HG02970 (cell line): ENCODE results near the gene DPY19L3.
A peak's percentile ranks its signal among the peaks of the same experiment; 100 is the strongest.
"Not testable (repeated sequence)": the region's sequence is repeated elsewhere in the genome, so short reads cannot be mapped to it uniquely, and the experiment has no call there.

ENCODE experiments used
- ATAC-seq: cut with Tn5 transposase; IDR thresholded peaks from one replicate; pipeline ENCODE4 v1.9.1; 2021; ENCODE audit warnings: mild to moderate bottlenecking, moderate library complexity, moderate number of reproducible peaks; ENCODE audit not compliant: unreplicated experiment, low FRiP score

DPY19L3 gene

GRCh38 chr19:32437096-32437495, 31.5 kb downstream of the DPY19L3 start:
- no peak for ATAC-seq

DNA sequence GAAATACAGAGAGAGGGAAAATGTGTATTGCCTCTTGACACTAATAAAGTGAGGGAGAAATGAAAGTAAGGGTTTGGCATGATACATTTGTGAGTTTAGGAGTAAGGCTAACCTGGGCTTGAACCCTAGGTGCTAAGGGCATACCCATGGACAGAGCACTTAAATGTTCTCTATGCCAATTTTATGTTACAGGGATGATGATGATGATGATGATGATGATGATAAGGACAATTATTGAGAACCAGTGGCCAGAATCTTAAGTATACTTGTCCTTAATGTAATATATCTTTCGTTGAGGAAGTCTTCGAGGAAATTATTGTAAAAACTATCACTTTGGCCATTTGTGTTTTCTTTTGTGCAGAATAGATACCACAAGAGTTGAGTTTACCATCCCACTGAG, 33.2 kb downstream of the DPY19L3 start:
- ATAC-seq: no peak

GRCh38 chr19:32442650-32443049, 37.1 kb downstream of the DPY19L3 start:
- no peak for ATAC-seq

DNA sequence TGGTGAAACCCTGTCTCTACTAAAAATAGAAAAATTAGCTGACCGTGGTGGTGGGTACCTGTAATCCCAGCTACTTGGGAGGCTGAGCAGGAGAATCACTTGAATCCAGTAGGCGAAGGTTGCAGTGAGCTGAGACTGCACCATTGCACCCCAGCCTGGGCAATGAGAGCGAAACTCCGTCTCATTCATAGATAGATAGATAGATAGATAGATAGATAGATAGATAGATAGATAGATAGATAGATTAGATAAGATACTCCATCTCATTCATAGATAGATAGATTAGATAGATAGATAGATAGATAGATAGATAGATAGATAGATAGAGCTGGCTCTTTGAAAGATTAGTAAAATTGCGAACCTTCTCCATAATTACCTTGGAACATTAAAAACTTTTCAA, 42.0 kb downstream of the DPY19L3 start:
- not testable (repeated sequence) for ATAC-seq

- ATAC-seq: no peak
Observed at GRCh38 chr19:32448026-32448425, 42.5 kb downstream of the DPY19L3 start.

DNA sequence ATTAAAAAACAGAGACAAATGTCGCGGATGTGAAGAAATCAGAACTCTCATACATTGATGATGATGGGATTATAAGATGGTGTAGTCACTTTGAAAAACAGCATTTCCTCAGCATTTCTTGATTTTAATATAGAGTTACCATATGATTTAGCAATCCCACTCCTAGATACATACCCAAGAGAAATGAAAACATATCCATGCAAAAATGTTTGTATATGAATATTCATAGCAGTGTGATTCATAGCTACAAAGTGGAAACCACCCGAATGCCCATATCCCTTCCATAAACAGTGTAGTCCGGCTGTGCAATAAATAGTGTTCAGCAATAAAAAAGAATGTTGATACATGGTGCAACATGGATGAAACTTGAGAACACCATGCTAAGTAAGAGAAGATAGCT, 44.6 kb downstream of the DPY19L3 start:
- no peak for ATAC-seq

DNA sequence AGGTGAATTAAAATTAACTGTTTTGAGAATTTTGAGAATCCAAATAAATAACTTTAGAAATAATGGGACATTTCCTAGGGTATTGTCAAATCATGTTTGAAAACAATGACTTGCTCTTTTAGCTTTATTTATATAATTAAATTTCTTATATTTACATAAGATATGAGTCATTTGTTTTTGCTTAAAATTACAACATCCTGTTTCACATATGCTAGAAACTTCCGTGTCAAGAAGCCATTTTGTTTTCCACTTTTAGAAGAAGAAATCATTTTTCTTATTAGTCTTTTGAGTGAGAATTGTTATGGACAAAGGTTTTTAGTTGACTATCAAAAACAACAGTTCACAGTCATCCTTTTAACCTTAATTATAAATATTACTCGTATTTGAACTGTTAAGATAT, 48.2 kb downstream of the DPY19L3 start:
- ATAC-seq: no peak

DNA sequence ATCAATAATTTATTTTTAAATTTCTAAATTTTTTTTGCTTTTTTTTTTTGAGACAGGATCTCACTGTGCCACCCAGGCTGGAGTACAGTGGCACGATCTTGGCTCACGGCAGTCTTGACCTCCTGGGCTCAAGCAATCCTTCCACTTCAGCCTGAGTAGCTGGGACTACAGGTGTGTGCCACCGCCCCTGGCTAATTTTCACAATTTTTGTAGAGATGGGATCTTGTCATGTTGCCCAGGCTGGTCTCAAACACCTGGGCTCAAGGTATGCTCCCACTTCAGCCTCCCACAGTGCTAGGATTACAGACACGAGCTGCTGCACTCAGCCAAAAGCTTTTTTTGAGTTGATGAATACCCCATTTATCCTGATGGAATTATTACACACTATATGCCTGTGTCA, 50.8 kb downstream of the DPY19L3 start:
- no peak for ATAC-seq

- no peak for ATAC-seq
Observed at GRCh38 chr19:32457571-32458158, 52.1 kb downstream of the DPY19L3 start.

GRCh38 chr19:32458500-32459123, 53.0 kb downstream of the DPY19L3 start:
- ATAC-seq: peak; percentile 67

- ATAC-seq: no peak
Observed at GRCh38 chr19:32459204-32459865, 53.8 kb downstream of the DPY19L3 start.

- no peak for ATAC-seq
Observed at GRCh38 chr19:32460476-32460875, 54.9 kb downstream of the DPY19L3 start.

DNA sequence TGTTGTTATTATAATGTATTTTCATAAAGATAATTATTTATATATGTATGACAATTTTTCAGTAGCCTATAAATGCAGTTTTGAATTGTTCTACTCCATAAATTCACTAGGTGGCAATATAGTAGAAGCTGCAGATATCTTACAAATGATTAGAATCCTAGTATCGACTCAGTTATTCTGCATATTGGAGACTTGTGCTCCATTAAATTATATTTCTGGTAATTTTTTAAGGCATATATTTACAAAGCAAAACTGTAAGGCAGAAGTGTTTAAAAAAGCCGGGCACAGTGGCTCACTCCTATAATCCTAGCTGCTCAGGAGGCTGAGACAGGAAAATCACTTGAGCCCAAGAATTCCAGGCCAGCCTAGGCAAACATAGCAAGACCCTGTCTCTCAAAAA, 58.7 kb downstream of the DPY19L3 start:
- no peak for ATAC-seq

DNA sequence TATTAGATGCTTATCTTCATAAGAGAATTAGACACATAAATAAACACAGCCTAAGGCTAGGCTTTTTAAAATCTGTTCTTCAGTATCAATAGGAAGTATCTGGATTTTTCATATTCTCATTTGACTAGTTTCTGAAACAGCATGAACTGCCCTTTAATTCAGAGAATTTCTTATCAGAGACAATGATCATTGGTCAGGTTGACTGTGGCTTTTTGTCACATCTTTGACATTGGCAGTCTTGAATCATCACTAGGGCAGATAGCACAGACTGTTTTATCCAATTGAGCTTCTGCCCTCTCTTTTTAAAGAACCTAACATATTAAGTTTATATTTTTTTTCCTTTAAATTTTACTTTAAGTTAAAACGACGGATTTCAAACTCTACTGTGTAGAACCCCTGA, 59.6 kb downstream of the DPY19L3 start:
- ATAC-seq: no peak

GRCh38 chr19:32469795-32470194, 64.2 kb downstream of the DPY19L3 start:
- no peak for ATAC-seq

DNA sequence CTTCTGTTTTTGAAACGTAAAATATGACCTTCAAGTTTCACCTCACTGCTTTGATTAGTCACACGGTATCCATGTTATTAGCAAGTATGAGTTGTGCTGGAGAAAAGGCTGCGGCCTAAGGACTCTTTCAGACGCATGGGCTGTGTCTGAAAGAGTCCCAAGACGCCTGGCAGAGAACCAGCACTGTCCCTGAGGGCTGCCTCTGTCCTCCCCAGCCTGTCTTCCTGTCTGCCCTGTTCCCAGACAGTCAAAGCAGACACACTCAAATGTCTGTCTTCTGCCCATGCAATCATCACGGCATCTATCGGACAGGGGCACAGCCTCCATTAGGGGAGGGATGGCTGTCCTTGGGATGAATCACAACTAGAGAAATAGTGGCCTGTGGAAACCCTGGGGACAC, 65.5 kb downstream of the DPY19L3 start:
- no peak for ATAC-seq

- no peak for ATAC-seq
Observed at GRCh38 chr19:32471811-32472210, 66.2 kb downstream of the DPY19L3 start.

GRCh38 chr19:32475141-32476031, 69.8 kb downstream of the DPY19L3 start:
- ATAC-seq: no peak

DNA sequence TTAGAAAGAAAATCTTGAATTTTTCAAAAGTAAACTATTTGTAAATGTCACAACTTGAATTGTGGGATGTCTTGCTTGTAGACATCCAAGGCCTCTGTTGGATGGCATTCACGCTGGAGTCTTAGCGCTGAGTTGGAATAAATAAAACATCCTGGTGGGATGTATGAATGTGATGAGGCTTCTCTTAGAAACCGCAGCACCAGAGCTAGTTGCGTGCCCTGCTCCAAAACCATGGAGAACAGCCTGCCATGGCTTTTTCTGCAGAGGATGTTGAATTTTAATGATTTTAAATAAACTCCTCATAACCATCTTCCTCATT, 70.4 kb downstream of the DPY19L3 start:
- no peak for ATAC-seq

GRCh38 chr19:32480321-32480720, 74.8 kb downstream of the DPY19L3 start:
- ATAC-seq: no peak

DNA sequence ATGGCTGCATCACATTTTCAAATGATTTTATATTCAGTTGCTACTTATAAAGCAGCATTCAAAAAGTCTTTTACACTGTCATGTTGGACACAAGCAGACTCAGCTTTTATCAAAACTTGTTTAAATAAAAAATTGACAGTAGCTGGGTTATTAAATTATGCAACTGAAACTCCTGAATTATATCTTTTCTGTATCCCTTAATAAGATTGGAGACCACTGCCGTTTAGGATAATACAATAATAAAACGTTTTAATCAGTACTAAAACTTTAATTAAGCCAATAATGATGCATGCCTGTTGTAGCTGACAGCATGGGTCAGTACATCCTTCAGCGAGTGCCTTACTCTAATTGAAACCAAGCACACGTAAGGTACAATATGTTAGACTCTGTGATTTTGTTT, 78.0 kb downstream of the DPY19L3 start:
- ATAC-seq: no peak
